ENCODE data around the gene MROH8.
"Not testable (repeated sequence)": the region's sequence is repeated elsewhere in the genome, so short reads cannot be mapped to it uniquely, and the experiment has no call there.

GRCh38 chr20:37126290-37126689 lies 53.1 kb downstream of the MROH8 start:
- not testable (repeated sequence) for TF ChIP-seq CTCF (IDR thresholded peaks at IDR 0.05; ENCODE audit: low read length); EZH2 (IDR thresholded peaks at IDR 0.05; ENCODE audit: borderline replicate concordance, low read length)

All from OCI-LY1 (cell line).